Measurements from ENCODE around the gene MND1. TPM values are rescaled to one million over a fixed set of nuclear protein-coding genes. Genes with fewer than 3 reads are reported as not detected.
"Not testable (repeated sequence)": the region's sequence is repeated elsewhere in the genome, so short reads cannot be mapped to it uniquely, and the experiment has no call there.

The MND1 gene
- total RNA-seq, 1 donor from 2014 or later: 33.6 TPM

DNA sequence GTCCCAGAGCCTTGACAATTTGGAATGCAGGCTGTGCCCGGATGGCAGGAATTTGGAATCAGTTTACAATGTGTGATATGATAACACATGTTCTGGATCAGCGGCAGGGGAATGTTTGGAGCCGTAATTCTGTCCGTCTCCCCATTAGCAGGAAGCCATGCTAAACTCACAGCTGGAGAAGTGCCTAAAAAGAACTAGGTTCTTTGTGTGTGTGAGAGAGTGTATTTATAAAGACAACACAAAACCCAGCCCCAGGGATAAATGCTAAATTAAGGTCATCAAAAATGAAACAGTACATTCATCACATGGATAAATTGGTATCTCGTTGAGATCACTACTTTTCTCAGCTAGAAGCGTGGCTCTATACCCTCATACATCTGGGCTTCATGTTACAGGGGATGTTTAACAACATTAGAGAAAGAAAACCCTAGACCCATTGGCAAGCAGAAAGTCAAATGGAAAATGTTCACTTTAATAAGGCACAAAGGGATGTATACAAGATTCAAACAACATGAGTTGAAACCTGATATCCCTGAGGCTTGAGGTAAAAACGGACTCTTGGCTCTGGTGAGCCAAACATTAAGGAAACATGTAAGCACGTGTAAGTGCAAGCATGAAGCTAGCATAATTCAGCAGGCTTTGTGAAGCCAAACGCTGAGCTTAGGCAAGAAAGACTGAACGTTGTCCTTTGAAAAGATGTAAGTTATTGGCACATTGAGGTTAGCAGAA lies 103.7 kb downstream of the MND1 start:
- TF ChIP-seq CTCF (conservative IDR thresholded peaks at IDR 0.05): no peak
- H3K27me3 Mint-ChIP-seq (ENCODE audit: low read depth): no peaks in the 10 kb centered on the region
- no peak overlapping the region for H3K27ac Mint-ChIP-seq (ENCODE audit: unreplicated experiment)
- no peaks in the 10 kb centered on the region for H3K9me3 Mint-ChIP-seq
- H3K4me3 Mint-ChIP-seq: no peak overlapping the region
- peaks cover 35% of the 10 kb centered on the region for H3K4me1 Mint-ChIP-seq
- no peaks in the 10 kb centered on the region for H3K36me3 Mint-ChIP-seq (ENCODE audit: low read depth)
- DNase-seq (ENCODE audit: low read depth, low spot score): no peak

- H3K27me3 Mint-ChIP-seq (ENCODE audit: low read depth): no peaks in the 10 kb centered on the region
- no peak for DNase-seq (ENCODE audit: low read depth, low spot score)
- no peak overlapping the region for H3K27ac Mint-ChIP-seq (ENCODE audit: unreplicated experiment)
- no peak for TF ChIP-seq CTCF (conservative IDR thresholded peaks at IDR 0.05)
- H3K4me1 Mint-ChIP-seq: peaks cover 35% of the 10 kb centered on the region
- H3K9me3 Mint-ChIP-seq: no peaks in the 10 kb centered on the region
- no peak overlapping the region for H3K4me3 Mint-ChIP-seq
- no peaks in the 10 kb centered on the region for H3K36me3 Mint-ChIP-seq (ENCODE audit: low read depth)
Observed at GRCh38 chr4:153449338-153449737, 104.8 kb downstream of the MND1 start.

- no peaks in the 10 kb centered on the region for H3K9me3 Mint-ChIP-seq
- no peaks in the 10 kb centered on the region for H3K27me3 Mint-ChIP-seq (ENCODE audit: low read depth)
- no peaks in the 10 kb centered on the region for H3K36me3 Mint-ChIP-seq (ENCODE audit: low read depth)
- H3K4me3 Mint-ChIP-seq: no peak overlapping the region
- TF ChIP-seq CTCF (conservative IDR thresholded peaks at IDR 0.05): no peak
- DNase-seq (ENCODE audit: low read depth, low spot score): no peak
- H3K4me1 Mint-ChIP-seq: peaks cover 35% of the 10 kb centered on the region
- no peak overlapping the region for H3K27ac Mint-ChIP-seq (ENCODE audit: unreplicated experiment)
Observed at GRCh38 chr4:153450544-153450917, 106.0 kb downstream of the MND1 start.

GRCh38 chr4:153451145-153451544 lies 106.7 kb downstream of the MND1 start:
- H3K27me3 Mint-ChIP-seq (ENCODE audit: low read depth); H3K36me3 Mint-ChIP-seq (ENCODE audit: low read depth); H3K9me3 Mint-ChIP-seq; H3K4me3 Mint-ChIP-seq; DNase-seq (ENCODE audit: low read depth, low spot score); H3K27ac Mint-ChIP-seq (ENCODE audit: unreplicated experiment): not testable (repeated sequence)
- peaks cover 35% of the 10 kb centered on the region for H3K4me1 Mint-ChIP-seq

DNA sequence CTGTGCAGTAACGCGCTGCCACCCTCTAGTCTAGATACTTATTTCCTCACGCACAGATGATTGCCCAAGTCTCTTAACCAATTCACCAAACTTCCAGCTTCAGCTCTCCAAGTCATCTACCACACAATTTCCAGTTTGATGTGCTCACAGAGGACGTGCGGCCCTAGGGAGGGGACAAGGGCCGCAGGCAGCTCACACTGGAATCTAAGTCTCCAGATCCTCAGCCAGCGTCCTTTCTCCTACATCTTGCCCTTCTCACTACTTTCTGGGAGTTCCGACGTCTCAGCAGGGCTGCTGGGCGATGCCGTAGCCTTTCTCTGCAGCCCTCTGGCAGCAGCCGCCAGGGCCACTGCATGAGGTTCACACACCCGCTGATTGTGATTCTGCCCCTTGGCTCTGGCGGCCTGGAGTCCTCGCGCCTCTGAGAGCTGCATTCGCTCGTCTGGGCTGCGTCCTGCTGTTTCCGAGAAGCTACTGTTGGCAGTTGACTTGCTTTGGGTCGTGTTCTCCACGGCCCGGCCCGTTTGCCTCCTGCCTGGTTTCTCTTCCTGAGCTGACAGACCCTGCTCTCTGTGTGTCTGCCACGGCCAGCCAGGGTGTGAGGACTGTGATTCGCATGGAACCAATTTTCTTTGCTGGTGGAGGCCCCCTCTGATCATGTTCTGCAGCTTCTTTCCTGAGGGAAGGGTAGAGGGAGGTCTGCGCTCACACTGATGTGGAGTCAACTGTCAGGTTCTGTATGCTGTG lies 107.6 kb downstream of the MND1 start:
- no peak overlapping the region for H3K4me3 Mint-ChIP-seq
- peak overlapping the region; percentile 31 for H3K27ac Mint-ChIP-seq (ENCODE audit: unreplicated experiment)
- no peaks in the 10 kb centered on the region for H3K27me3 Mint-ChIP-seq (ENCODE audit: low read depth)
- no peak for DNase-seq (ENCODE audit: low read depth, low spot score)
- peaks cover 4% of the 10 kb centered on the region for H3K9me3 Mint-ChIP-seq
- TF ChIP-seq CTCF (conservative IDR thresholded peaks at IDR 0.05): no peak
- H3K4me1 Mint-ChIP-seq: peaks cover 35% of the 10 kb centered on the region
- no peaks in the 10 kb centered on the region for H3K36me3 Mint-ChIP-seq (ENCODE audit: low read depth)
